Stimulated activated CD4-positive, alpha-beta T cell treated with anti-CD3 and anti-CD28 coated beads, Interleukin-4, amount 100 ng/mL, for 24 hours (primary cell): ENCODE data around the gene UCKL1.
"Not testable (repeated sequence)": the region's sequence is repeated elsewhere in the genome, so short reads cannot be mapped to it uniquely, and the experiment has no call there.

Experiments
- DNase-seq: peaks from one replicate; pipeline ENCODE4 v3.0.0-alpha.2; 2020

Gene UCKL1

GRCh38 chr20:63917811-63918210, 38.4 kb downstream of the UCKL1 start:
- no peak for DNase-seq

- DNase-seq, result not testable (repeated sequence)
These were observed 39.8 kb downstream of the UCKL1 start for GRCh38 chr20:63916371-63916939.

- no peak for DNase-seq
These were observed 40.7 kb downstream of the UCKL1 start for GRCh38 chr20:63915471-63915870.

GRCh38 chr20:63913768-63914167, 42.4 kb downstream of the UCKL1 start:
- DNase-seq, result no peak

GRCh38 chr20:63911176-63911575, 45.0 kb downstream of the UCKL1 start:
- no peak for DNase-seq

GRCh38 chr20:63908008-63908682, 48.1 kb downstream of the UCKL1 start:
- no peak for DNase-seq

GRCh38 chr20:63903796-63904561, 52.2 kb downstream of the UCKL1 start:
- no peak for DNase-seq

GRCh38 chr20:63900413-63900812, 55.8 kb downstream of the UCKL1 start:
- DNase-seq, result no peak

- no peak for DNase-seq
These were observed 57.2 kb downstream of the UCKL1 start for GRCh38 chr20:63898882-63899558.

- no peak for DNase-seq
These were observed 58.1 kb downstream of the UCKL1 start for GRCh38 chr20:63897978-63898561.

GRCh38 chr20:63896264-63897105, 59.7 kb downstream of the UCKL1 start:
- peak; percentile 47 for DNase-seq

- DNase-seq, result no peak
These were observed 60.3 kb downstream of the UCKL1 start for GRCh38 chr20:63895952-63896263.

GRCh38 chr20:63895202-63895951, 60.8 kb downstream of the UCKL1 start:
- no peak for DNase-seq

- DNase-seq, result peak; percentile 95
These were observed 61.6 kb downstream of the UCKL1 start, which contains the start of gene DNAJC5 for GRCh38 chr20:63894358-63895201. TSS of gene DNAJC5 (plus strand) at chr20:63895126. CDS start at chr20:63928346, 33,220 bp downstream.

- DNase-seq, result no peak
These were observed 62.2 kb downstream of the UCKL1 start for GRCh38 chr20:63893999-63894357.

GRCh38 chr20:63892402-63892801, 63.8 kb downstream of the UCKL1 start:
- no peak for DNase-seq

- DNase-seq, result no peak
These were observed 64.9 kb downstream of the UCKL1 start for GRCh38 chr20:63891061-63892002.

- no peak for DNase-seq
These were observed 65.6 kb downstream of the UCKL1 start for GRCh38 chr20:63890616-63891015.

GRCh38 chr20:63890201-63890576, 66.0 kb downstream of the UCKL1 start:
- no peak for DNase-seq
